ENCODE measurements around the gene RGS19.

RGS19 gene

GRCh38 chr20:64108731-64109681, 29.7 kb upstream of the RGS19 start:
- no peak for DNase-seq (ENCODE audit: low read depth in 2 of 2)

GRCh38 chr20:64107736-64108457, 28.6 kb upstream of the RGS19 start:
- DNase-seq (ENCODE audit: low read depth in 2 of 2): no peak

GRCh38 chr20:64106981-64107735, 27.8 kb upstream of the RGS19 start, which contains the start of gene NPBWR2:
TSS of gene NPBWR2 (minus strand) at chr20:64107565. CDS start at chr20:64106831, 734 bp downstream.
- no peak for DNase-seq (ENCODE audit: low read depth in 2 of 2)

DNA sequence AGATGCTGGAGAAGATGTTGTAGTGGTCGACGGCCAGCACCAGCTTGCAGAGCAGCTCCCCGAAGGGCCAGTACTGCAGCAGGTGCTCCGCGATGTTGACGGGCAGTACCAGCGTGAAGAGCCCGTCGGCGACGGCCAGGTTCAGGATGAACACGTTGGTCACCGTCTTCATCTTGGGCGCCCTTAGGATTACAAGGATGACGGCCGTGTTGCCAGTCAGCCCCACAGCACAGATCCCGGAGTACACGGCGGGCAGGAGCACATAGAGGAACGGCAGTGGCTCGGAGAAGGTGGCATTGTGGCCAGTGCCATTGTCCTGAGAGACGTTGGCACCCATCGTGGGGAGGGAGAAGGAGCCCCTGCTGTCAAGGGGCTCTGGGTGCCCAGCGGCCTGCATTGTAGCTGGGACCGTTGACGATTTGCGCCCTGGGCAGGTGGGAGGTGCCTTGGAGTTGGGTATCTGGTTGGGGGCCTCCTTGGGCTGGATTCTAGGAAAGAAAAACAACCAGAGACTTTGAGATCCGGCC, 27.2 kb upstream of the RGS19 start:
- DNase-seq (ENCODE audit: low read depth in 2 of 2): no peak

DNA sequence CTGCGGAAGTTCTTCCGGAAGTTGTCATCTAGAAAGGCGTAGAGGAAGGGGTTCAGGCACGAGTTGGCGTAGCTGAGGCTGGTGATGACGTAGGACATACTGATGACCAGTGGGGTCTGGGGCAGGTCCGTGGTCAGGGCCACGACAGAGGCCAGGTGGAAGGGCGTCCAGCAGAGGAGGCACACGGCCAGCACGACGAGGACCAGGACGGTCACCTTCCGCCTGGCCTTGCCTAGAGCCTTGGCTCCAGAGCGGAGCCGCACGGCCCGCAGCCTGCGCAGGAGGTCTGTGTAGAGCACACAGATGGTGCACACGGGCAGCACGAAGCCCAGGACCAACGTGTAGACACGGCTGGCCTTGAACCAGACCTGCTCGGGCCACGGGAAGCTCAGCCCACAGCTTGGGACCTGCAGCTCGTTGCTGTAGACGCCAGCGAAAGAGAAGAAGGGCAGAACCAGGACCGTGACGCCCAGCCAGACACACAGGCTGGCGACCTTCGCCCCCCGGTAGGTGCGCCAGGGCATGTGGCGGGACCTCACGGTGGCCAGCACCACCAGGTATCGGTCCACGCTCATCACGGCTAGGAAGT, 26.6 kb upstream of the RGS19 start:
- no peak for DNase-seq (ENCODE audit: low read depth in 2 of 2)

GRCh38 chr20:64104667-64105451, 25.5 kb upstream of the RGS19 start:
- no peak for DNase-seq (ENCODE audit: low read depth in 2 of 2)

DNA sequence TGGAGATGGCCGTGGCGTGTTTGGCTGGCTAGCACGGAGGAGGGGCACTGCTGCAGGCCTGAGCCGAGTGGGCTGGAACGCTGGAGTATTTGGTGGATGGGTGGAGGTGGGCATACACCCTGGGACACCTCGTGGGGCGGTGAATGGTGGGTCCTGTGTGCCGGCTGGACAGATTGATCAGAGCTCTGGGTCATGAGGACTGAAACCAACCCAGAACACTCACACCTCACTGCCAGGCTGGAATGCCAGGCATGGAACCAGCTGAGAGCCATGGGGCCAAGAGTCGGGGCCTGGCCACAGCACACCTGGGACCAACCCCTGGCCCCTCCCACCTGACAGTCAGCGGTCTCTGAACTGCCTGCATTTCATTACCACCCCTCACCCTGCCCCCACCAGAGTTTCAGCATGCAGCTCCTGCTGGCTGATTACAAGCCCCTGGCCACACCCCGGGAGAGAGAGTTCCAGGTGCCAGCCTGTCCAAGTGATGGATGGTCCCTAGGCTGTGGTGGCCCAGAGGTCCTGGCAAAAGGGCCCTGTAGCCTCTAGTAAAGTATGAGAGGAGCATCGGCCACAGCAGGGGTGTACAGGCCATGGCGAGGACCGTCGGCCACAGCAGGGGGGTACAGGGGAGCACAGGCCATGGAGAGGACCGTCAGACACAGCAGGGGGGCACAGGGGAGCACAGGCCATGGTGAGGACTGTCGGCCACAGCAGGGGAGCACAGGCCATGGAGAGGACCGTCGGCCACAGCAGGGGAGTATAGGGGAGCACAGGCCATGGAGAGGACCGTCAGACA, 24.8 kb upstream of the RGS19 start:
- no peak for DNase-seq (ENCODE audit: low read depth in 2 of 2)

DNA sequence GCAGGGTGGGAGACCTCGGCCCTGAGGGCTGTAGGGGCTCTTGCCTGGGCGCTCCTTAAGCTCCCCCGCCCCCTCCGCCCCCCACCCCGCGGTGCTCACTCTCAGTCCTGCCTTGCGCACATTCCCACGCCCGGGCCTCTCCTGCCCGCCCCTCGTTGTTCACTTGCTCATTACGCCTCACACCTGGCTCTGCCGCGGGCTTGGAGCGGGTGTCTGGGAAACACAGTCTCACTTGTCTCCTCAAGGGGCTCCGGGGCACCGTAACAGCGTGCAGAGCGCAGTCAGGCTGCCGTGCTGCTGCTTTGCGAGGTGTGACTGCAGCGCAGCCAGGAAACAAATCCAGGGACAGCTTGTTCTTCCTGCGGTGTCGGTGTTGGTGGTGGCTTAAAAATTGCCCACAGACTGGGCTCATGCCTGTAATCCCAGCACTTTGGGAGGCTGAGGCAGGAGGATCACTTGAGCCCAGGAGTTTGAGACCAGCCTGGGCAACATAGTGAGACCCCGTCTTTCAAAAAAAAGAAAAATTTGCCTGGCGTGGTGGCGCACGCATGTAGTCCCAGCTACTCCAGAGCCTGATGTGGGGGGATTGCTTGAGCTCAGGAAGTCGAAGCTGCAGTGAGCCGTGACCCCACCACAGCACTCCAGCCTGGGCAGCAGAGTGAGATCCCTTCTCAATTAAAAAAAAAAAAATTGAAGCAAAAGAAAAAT, 23.5 kb upstream of the RGS19 start:
- DNase-seq (ENCODE audit: low read depth in 2 of 2): no peak

- DNase-seq (ENCODE audit: low read depth in 2 of 2): peak; percentile 60 to 61
These were observed 22.7 kb upstream of the RGS19 start for GRCh38 chr20:64101731-64102621.

DNA sequence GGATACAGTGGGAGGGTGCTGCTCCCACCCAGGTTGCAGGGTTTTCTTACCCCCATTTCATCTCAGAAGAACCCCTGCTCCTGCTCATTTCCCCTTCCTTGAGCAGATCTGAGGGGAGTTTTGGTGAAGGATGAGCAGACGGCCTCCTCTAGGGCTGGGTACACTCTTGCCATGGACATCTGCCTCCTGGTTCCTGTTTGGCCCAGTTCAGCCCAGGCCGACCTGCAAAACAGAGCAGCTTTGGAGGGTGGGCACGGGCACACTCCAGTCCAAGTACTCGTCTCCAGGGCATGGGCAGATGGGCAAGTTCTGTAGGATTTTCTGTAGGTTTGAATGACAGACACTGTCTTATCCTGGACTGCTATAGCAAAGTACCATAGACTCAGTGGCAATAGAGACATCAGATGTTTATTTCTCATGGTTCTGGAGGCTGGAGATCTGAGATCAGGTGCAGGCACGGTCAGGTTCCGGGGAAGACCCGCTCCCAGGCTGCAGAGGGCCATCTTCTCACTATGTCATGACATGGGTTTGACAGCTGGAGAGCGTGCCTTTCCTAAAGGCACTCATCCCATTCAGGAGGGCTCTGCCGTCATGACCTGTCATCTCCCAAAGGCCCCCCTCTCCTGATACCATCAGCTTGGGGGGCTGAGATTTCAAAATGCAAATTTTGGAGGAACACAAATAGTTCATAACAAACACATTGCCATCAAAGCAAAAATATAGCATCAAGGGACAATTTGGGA, 21.8 kb upstream of the RGS19 start:
- no peak for DNase-seq (ENCODE audit: low read depth in 2 of 2)

- no peak for DNase-seq (ENCODE audit: low read depth in 2 of 2)
These were observed 21.2 kb upstream of the RGS19 start for GRCh38 chr20:64100566-64100888.

DNA sequence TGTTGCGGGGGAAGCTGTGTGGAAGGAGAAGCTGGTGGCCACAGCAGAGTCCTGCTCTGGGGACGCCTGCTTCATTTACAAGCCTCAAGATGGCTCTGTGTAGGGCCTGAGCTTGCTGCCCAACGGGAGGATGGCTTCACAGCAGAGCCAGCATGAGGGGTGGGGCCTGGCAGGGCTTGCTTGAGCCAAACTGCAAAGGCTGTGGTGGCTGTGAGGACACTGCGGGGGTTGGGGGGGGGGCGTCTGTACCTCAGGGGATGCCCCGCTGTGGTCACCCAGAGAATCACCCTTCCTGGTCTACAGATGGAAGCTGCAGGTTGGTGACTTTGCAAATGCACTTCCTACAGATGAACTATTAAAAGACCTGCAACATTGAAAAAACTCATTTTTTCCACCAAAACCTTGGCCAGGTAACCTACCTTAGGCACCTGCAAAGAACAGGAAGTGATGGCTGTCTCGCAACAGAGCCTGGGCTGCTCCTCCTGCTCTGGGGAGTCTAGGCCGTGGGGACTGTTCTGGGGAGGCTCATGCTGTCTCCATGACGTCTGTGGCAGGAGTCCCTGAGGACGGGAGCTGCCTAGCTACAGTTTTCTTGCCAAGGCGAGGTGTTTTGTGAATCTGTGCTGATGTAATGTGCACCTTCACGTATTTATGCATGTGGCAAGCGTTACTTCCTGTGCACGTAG, 20.7 kb upstream of the RGS19 start:
- DNase-seq (ENCODE audit: low read depth in 2 of 2): no peak

DNA sequence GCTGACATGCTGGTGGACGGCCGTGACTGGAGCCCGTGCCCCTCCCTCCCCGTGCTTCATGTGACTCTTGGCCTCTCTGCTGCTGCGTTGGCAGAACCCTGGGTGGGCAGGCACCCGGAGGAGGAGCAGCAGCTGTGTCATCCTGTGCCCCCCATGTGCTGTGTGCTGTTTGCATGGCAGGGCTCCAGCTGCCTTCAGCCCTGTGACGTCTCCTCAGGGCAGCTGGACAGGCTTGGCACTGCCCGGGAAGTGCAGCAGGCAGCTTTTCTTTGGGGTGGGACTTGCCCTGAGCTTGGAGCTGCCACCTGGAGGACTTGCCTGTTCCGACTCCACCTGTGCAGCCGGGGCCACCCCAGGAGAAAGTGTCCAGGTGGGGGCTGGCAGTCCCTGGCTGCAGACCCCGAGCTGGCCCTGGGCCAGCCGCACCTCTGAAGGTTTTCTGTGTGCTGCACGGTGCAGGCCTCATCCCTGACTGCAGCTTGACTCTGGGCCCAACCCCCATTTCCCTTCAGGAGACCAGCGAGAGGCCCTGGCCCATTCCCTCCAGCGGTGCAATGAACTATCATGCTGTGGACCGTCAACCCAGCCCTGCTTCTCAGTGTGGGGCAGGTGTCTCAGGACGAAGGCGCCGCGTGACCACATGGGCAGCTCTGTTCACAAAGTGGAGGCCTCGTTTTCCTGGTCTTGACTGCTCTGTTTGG, 19.9 kb upstream of the RGS19 start:
- DNase-seq (ENCODE audit: low read depth in 2 of 2): no peak

- no peak for DNase-seq (ENCODE audit: low read depth in 2 of 2)
These were observed 19.2 kb upstream of the RGS19 start for GRCh38 chr20:64098471-64099013.

- DNase-seq (ENCODE audit: low read depth in 2 of 2): no peak
These were observed 17.2 kb upstream of the RGS19 start for GRCh38 chr20:64096535-64096934.

DNA sequence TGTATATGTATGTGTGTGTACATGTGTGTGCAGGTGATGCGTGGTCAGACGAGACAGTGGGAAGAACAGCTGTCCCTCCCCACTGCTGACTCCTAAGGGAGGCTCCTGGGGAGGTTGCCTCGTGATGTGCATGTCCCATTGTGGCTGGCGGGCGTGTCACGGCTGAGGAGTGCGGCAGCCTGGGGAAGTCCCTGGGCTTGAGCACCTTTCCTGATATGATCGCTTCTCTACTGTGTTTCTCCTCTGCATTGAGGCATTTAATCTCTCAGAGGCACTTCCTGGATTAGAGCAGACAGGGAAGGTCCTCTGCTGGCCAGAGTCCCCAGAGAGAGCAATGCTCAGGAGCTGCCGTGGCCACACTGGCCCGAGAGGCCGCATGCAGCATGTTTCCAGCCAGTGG, 16.6 kb upstream of the RGS19 start:
- no peak for DNase-seq (ENCODE audit: low read depth in 2 of 2)

Measured in activated CD4-positive, alpha-beta T cell treated with anti-CD3 and anti-CD28 coated beads for 24 hours (primary cell).